DND-41 (cell line): Measurements from ENCODE around the gene GRIN2A.

ENCODE experiments used
- ATAC-seq: fragments of 200-7000 bp; cut with Tn5 transposase; 3 replicates; pipeline ENCODE4 v1.9.1; 2021; ENCODE audit warnings: low read depth; ENCODE audit not compliant: insufficient read depth
- DNase-seq: peaks from one replicate; pipeline ENCODE4 v3.0.0-alpha.2; 2020
- H2AFZ ChIP-seq: 2 replicates; pipeline ENCODE4 v1.6.0; 2012; ENCODE audit warnings: low read depth, low read length
- H3K27ac ChIP-seq: 2 replicates; pipeline ENCODE4 v1.5.1; 2012; ENCODE audit warnings: low read length, inconsistent platforms
- H3K27me3 ChIP-seq: fragments of 200-600 bp; sonication (generic); 2 replicates; pipeline ENCODE4 v1.6.0; 2012; ENCODE audit warnings: low read length, mild to moderate bottlenecking, inconsistent platforms; ENCODE audit not compliant: insufficient read depth, poor library complexity
- H3K36me3 ChIP-seq: 2 replicates; pipeline ENCODE4 v1.5.1; 2012; ENCODE audit warnings: low read length, inconsistent platforms; ENCODE audit not compliant: insufficient read depth
- H3K4me1 ChIP-seq: 2 replicates; pipeline ENCODE4 v1.5.1; 2012; ENCODE audit warnings: mild to moderate bottlenecking, low read length; ENCODE audit not compliant: insufficient read depth
- H3K4me2 ChIP-seq: 2 replicates; pipeline ENCODE4 v1.6.0; 2012; ENCODE audit warnings: mild to moderate bottlenecking, moderate library complexity, low read length, inconsistent platforms; ENCODE audit not compliant: insufficient read depth
- H3K4me3 ChIP-seq, 2 experiments: fragments of 200-600 bp in 1 of 2; shearing (Covaris generic) in 1 of 2; 2 replicates each; pipeline ENCODE4 v1.5.1; 2012 to 2016; ENCODE audit warnings: inconsistent platforms in 2 of 2, low read length in 2 of 2, mild to moderate bottlenecking in 2 of 2, low read depth in 1 of 2, moderate library complexity in 1 of 2
- H3K79me2 ChIP-seq: 2 replicates; pipeline ENCODE4 v1.6.0; 2012; ENCODE audit warnings: low read length, inconsistent platforms; ENCODE audit not compliant: insufficient read depth
- H3K9ac ChIP-seq: 2 replicates; pipeline ENCODE4 v1.6.0; 2012; ENCODE audit warnings: low read depth, mild to moderate bottlenecking, inconsistent platforms, low read length, moderate library complexity
- H3K9me3 ChIP-seq: 2 replicates; pipeline ENCODE4 v1.5.1; 2012; ENCODE audit warnings: low read length, moderate library complexity, mild to moderate bottlenecking, inconsistent platforms; ENCODE audit not compliant: insufficient read depth, severe bottlenecking
- H4K20me1 ChIP-seq: 2 replicates; pipeline ENCODE4 v1.6.0; 2012; ENCODE audit warnings: low read length; ENCODE audit not compliant: insufficient read depth
- EZH2 ChIP-seq: IDR thresholded peaks from 3 replicates; pipeline ENCODE4 v1.6.1; 2012; ENCODE audit warnings: borderline replicate concordance, low read depth, mild to moderate bottlenecking, moderate library complexity, low read length, inconsistent platforms; ENCODE audit not compliant: severe bottlenecking
- TF ChIP-seq, protein P1 (sequence below): IDR thresholded peaks from 2 replicates; pipeline ENCODE4 v1.5.1; 2012; ENCODE audit warnings: borderline replicate concordance, low read length, moderate library complexity, mild to moderate bottlenecking; ENCODE audit not compliant: poor library complexity, severe bottlenecking; ENCODE audit errors: extremely low read depth

GRIN2A gene

GRCh38 chr16:10169904-10170410 is 12.3 kb downstream of the GRIN2A start:
- H3K4me2 ChIP-seq = no peak overlapping the region
- H3K4me3 ChIP-seq = no peak overlapping the region
- no peaks in the 10 kb centered on the region for H4K20me1 ChIP-seq
- H3K79me2 ChIP-seq = no peaks in the 10 kb centered on the region
- no peaks in the 10 kb centered on the region for H3K9me3 ChIP-seq
- no peak for DNase-seq
- no peak for ATAC-seq
- no peaks in the 10 kb centered on the region for H3K4me1 ChIP-seq
- H3K36me3 ChIP-seq = no peaks in the 10 kb centered on the region
- no peak overlapping the region for H3K9ac ChIP-seq
- H2AFZ ChIP-seq = no peak overlapping the region
- no peak overlapping the region for H3K27ac ChIP-seq
- TF ChIP-seq, protein P1, sequence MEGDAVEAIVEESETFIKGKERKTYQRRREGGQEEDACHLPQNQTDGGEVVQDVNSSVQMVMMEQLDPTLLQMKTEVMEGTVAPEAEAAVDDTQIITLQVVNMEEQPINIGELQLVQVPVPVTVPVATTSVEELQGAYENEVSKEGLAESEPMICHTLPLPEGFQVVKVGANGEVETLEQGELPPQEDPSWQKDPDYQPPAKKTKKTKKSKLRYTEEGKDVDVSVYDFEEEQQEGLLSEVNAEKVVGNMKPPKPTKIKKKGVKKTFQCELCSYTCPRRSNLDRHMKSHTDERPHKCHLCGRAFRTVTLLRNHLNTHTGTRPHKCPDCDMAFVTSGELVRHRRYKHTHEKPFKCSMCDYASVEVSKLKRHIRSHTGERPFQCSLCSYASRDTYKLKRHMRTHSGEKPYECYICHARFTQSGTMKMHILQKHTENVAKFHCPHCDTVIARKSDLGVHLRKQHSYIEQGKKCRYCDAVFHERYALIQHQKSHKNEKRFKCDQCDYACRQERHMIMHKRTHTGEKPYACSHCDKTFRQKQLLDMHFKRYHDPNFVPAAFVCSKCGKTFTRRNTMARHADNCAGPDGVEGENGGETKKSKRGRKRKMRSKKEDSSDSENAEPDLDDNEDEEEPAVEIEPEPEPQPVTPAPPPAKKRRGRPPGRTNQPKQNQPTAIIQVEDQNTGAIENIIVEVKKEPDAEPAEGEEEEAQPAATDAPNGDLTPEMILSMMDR = no peak
- TF ChIP-seq EZH2 = no peak
- H3K27me3 ChIP-seq = peaks cover 17% of the 10 kb centered on the region

GRCh38 chr16:10169031-10169430 is 13.2 kb downstream of the GRIN2A start:
- Histone ChIP-seq H3K4me2 (no peak overlapping the region), H4K20me1 (no peaks in the 10 kb centered on the region), H2AFZ (no peak overlapping the region), H3K79me2 (no peaks in the 10 kb centered on the region), H3K9me3 (no peaks in the 10 kb centered on the region), H3K27ac (no peak overlapping the region), H3K4me3 (no peak overlapping the region), H3K36me3 (no peaks in the 10 kb centered on the region), H3K4me1 (no peaks in the 10 kb centered on the region), H3K27me3 (peaks cover 17% of the 10 kb centered on the region), H3K9ac (no peak overlapping the region)
- TF ChIP-seq EZH2 = no peak
- TF ChIP-seq, protein P1 = no peak
- ATAC-seq (no peak), DNase-seq (no peak)

DNA sequence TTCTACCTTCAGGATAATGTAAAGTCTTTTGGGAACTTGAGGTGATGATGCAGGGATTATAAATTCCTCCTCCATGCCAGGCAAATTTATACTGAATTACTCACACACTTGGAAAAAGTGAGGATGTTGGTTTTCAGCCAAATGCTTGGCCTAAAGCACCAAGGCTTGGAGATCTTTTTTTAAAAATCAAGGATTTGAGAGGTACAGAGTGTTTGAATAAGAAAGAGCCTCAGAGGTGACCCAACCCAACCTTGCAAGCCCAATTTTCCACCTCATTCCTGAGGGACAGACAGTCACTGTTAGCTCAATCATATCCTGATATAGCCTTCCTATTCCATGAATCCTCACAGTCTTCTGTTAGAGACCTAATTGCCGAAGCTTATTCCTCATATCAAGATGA is 14.0 kb downstream of the GRIN2A start:
- Histone ChIP-seq H3K79me2 (no peaks in the 10 kb centered on the region), H3K4me1 (no peaks in the 10 kb centered on the region), H3K4me3 (no peak overlapping the region), H3K9ac (no peak overlapping the region), H3K4me2 (no peak overlapping the region), H4K20me1 (no peaks in the 10 kb centered on the region), H3K9me3 (no peaks in the 10 kb centered on the region), H3K27me3 (peaks cover 17% of the 10 kb centered on the region), H3K27ac (no peak overlapping the region), H3K36me3 (no peaks in the 10 kb centered on the region), H2AFZ (no peak overlapping the region)
- no peak for DNase-seq
- no peak for ATAC-seq
- TF ChIP-seq, protein P1 = no peak
- TF ChIP-seq EZH2 = no peak

DNA sequence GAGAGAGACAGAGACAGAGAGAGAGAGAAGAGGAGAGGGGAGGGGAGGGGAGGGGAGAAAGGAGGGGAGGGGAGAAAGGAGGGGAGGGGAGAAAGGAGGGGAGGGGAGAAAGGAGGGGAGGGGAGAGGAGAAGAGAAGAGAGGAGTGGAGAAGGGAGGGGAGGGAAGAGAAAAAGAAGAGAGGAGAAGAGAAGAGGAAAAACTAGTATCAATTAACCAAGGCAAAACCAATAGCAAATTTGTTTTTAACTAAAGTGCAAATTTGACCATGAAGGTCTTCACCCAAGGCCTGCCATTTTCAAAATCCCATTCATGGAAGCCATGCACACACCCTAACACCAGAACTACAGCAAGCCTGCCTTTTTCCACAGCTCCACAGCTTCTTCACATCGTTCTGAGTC is 16.6 kb downstream of the GRIN2A start:
- H3K4me2 ChIP-seq = no peak overlapping the region
- ATAC-seq (no peak), DNase-seq (no peak)
- H3K4me3 ChIP-seq = no peak overlapping the region
- H3K9ac ChIP-seq = no peak overlapping the region
- no peaks in the 10 kb centered on the region for H4K20me1 ChIP-seq
- no peaks in the 10 kb centered on the region for H3K79me2 ChIP-seq
- no peak overlapping the region for H3K27ac ChIP-seq
- no peaks in the 10 kb centered on the region for H3K4me1 ChIP-seq
- H3K36me3 ChIP-seq = no peaks in the 10 kb centered on the region
- H2AFZ ChIP-seq = no peak overlapping the region
- H3K27me3 ChIP-seq = peaks cover 17% of the 10 kb centered on the region
- H3K9me3 ChIP-seq = no peaks in the 10 kb centered on the region
- TF ChIP-seq EZH2 = no peak
- TF ChIP-seq, protein P1 = no peak
